Stimulated activated CD8-positive, alpha-beta memory T cell treated with anti-CD3 and anti-CD28 coated beads, Interleukin-7, amount 100 ng/mL, for 1 hour (primary cell): ENCODE results near the gene DOC2B.
"Not testable (repeated sequence)": the region's sequence is repeated elsewhere in the genome, so short reads cannot be mapped to it uniquely, and the experiment has no call there.

Experiments used
- DNase-seq, 2 donors: peaks; one replicate each; pipeline ENCODE4 v3.0.0-alpha.2; 2020; ENCODE audit warnings: low read depth in 2 of 2

DOC2B gene

GRCh38 chr17:213286-214105, 32.0 kb upstream of the DOC2B start:
- DNase-seq: no peak

- no peak for DNase-seq
These were observed 29.0 kb upstream of the DOC2B start for GRCh38 chr17:210402-210801.

- no peak for DNase-seq
These were observed 27.0 kb upstream of the DOC2B start for GRCh38 chr17:208429-208828.

GRCh38 chr17:207775-208174, 26.3 kb upstream of the DOC2B start:
- no peak for DNase-seq

GRCh38 chr17:206941-207560, 25.6 kb upstream of the DOC2B start:
- DNase-seq: no peak

- DNase-seq: not testable (repeated sequence)
These were observed 25.0 kb upstream of the DOC2B start for GRCh38 chr17:206484-206883.

GRCh38 chr17:205817-206216, 24.4 kb upstream of the DOC2B start:
- DNase-seq: no peak

- DNase-seq: no peak
These were observed 23.8 kb upstream of the DOC2B start for GRCh38 chr17:205148-205669.

- DNase-seq: no peak
These were observed 23.1 kb upstream of the DOC2B start for GRCh38 chr17:204427-205147.

- DNase-seq: no peak
These were observed 21.1 kb upstream of the DOC2B start for GRCh38 chr17:202501-202951.

- not testable (repeated sequence) for DNase-seq
These were observed 20.3 kb upstream of the DOC2B start for GRCh38 chr17:201736-202135.

- DNase-seq: not testable (repeated sequence)
These were observed 19.8 kb upstream of the DOC2B start for GRCh38 chr17:201257-201656.

GRCh38 chr17:200586-200985, 19.1 kb upstream of the DOC2B start:
- no peak for DNase-seq

- DNase-seq: no peak
These were observed 18.5 kb upstream of the DOC2B start for GRCh38 chr17:199806-200545.

GRCh38 chr17:199191-199604, 17.7 kb upstream of the DOC2B start:
- DNase-seq: no peak

GRCh38 chr17:198225-198624, 16.8 kb upstream of the DOC2B start:
- not testable (repeated sequence) for DNase-seq

- DNase-seq: no peak
These were observed 15.9 kb upstream of the DOC2B start for GRCh38 chr17:197352-197751.

- no peak for DNase-seq
These were observed 13.6 kb upstream of the DOC2B start for GRCh38 chr17:194828-195602.

- DNase-seq: no peak
These were observed 12.7 kb upstream of the DOC2B start for GRCh38 chr17:193841-194806.

GRCh38 chr17:193426-193810, 12.0 kb upstream of the DOC2B start:
- no peak for DNase-seq
